HCT116 (cell line): ENCODE results near the gene OPCML. TPM values are rescaled to one million over a fixed set of nuclear protein-coding genes. Genes with fewer than 3 reads are reported as not detected.

Experiments
- ATAC-seq: fragments of 200-7000 bp; cut with Tn5 transposase; 2 replicates; pipeline ENCODE4 v1.9.1; 2020; ENCODE audit warnings: mild to moderate bottlenecking, moderate library complexity
- BruUV-seq: library from RNA; stranded (reverse); fragments of 400-500 nt; replicated peaks from 2 replicates; lab custom pipeline; 2021; lab: Mats Ljungman, UMichigan
- CTCF ChIA-PET: fragments of 300-600 bp; sonication (Branson Sonifier 250); formaldehyde crosslinking; loops from one replicate; lab custom pipeline; 2021; ENCODE audit warnings: antibody characterized with exemption; lab: Charles Lee
- POLR2A ChIA-PET: fragments of 300-600, 350-600 bp; sonication (Branson Sonifier 250); formaldehyde crosslinking; loops from one replicate; lab custom pipeline; 2021; ENCODE audit warnings: antibody characterized with exemption; lab: Charles Lee
- RAD21 ChIA-PET, 2 experiments: fragments of 300-600 bp; sonication (Branson Sonifier 250); formaldehyde crosslinking; loops; one replicate each; lab custom pipeline; 2023; ENCODE audit warnings: low total read pairs in 2 of 2; ENCODE audit not compliant: uncharacterized antibody in 2 of 2, unreplicated experiment in 2 of 2, low non-redundant PET in 1 of 2; lab: Charles Lee
- DNase-seq: peaks from one replicate; pipeline ENCODE4 v3.0.0-alpha.2; 2010; ENCODE audit warnings: low read depth, low spot score
- H2AFZ ChIP-seq: fragments of 200-600 bp; shearing (Covaris generic), sonication (generic); 2 replicates; pipeline ENCODE4 v1.6.1; 2017; ENCODE audit warnings: low read depth, mixed run types, mixed read lengths, antibody characterized with exemption, low read length; ENCODE audit not compliant: poor library complexity, severe bottlenecking
- H3K27ac ChIP-seq: 2 replicates; pipeline ENCODE4 v1.5.1; 2012; ENCODE audit warnings: low read depth, low read length
- H3K27me3 ChIP-seq: fragments of 200-600 bp; sonication (generic); 2 replicates; pipeline ENCODE4 v1.6.1; 2016; ENCODE audit warnings: mixed run types, low read length, mixed read lengths; ENCODE audit not compliant: insufficient read depth
- H3K36me3 ChIP-seq, 2 experiments: fragments of 200-500 bp in 1 of 2; fragments of 200-600 bp in 1 of 2; sonication (Bioruptor generic) in 1 of 2; sonication (generic) in 1 of 2; 2 replicates each; pipeline versions ENCODE4 v1.5.1 to v1.6.1; 2014 to 2016; ENCODE audit warnings: low read length in 2 of 2, inconsistent platforms in 1 of 2, mixed read lengths in 1 of 2, mixed run types in 1 of 2; ENCODE audit not compliant: insufficient read depth in 2 of 2, control insufficient read depth in 1 of 2
- H3K4me1 ChIP-seq, 2 experiments: fragments of 200-600 bp in 1 of 2; sonication (generic) in 1 of 2; 2 replicates each; pipeline versions ENCODE4 v1.5.1 to v1.6.1; 2012 to 2017; ENCODE audit warnings: low read length in 2 of 2, inconsistent platforms in 1 of 2, mild to moderate bottlenecking in 1 of 2, mixed read lengths in 1 of 2, mixed run types in 1 of 2, moderate library complexity in 1 of 2; ENCODE audit not compliant: insufficient read depth in 2 of 2, control insufficient read depth in 1 of 2
- H3K4me2 ChIP-seq: fragments of 200-600 bp; sonication (generic); 2 replicates; pipeline ENCODE4 v1.6.1; 2017; ENCODE audit warnings: mixed run types, low read length, mixed read lengths
- H3K4me3 ChIP-seq, 2 experiments: fragments of 200-600 bp in 1 of 2; sonication (generic) in 1 of 2; replicated peaks in 1 of 2; 2 replicates each; pipeline ENCODE4 v1.5.1; 2011 to 2016; ENCODE audit warnings: low read length in 2 of 2, control low read depth in 1 of 2, low read depth in 1 of 2, mild to moderate bottlenecking in 1 of 2, mixed read lengths in 1 of 2, mixed run types in 1 of 2
- H3K79me2 ChIP-seq: fragments of 200-600 bp; sonication (generic); 2 replicates; pipeline ENCODE4 v1.6.1; 2017; ENCODE audit warnings: mild to moderate bottlenecking, mixed run types, low read length, moderate library complexity, mixed read lengths; ENCODE audit not compliant: insufficient read depth
- H3K9ac ChIP-seq: fragments of 200-600 bp; sonication (generic); 2 replicates; pipeline ENCODE4 v1.6.1; 2016; ENCODE audit warnings: low read length, mixed read lengths
- H3K9me2 ChIP-seq: fragments of 200-600 bp; sonication (generic), shearing (Covaris generic); 2 replicates; pipeline ENCODE4 v1.6.1; 2017; ENCODE audit warnings: mixed run types, mild to moderate bottlenecking, moderate library complexity; ENCODE audit not compliant: insufficient read depth
- H3K9me3 ChIP-seq, 2 experiments: fragments of 200-500 bp in 1 of 2; fragments of 200-600 bp in 1 of 2; sonication (Bioruptor generic) in 1 of 2; sonication (generic) in 1 of 2; 2 replicates each; pipeline ENCODE4 v1.6.1; 2014 to 2017; ENCODE audit warnings: low read length in 2 of 2, mixed read lengths in 2 of 2, inconsistent platforms in 1 of 2, low read depth in 1 of 2, mild to moderate bottlenecking in 1 of 2, mixed run types in 1 of 2, moderate library complexity in 1 of 2; ENCODE audit not compliant: control insufficient read depth in 1 of 2, insufficient read depth in 1 of 2
- H4K20me1 ChIP-seq: fragments of 200-600 bp; sonication (generic), shearing (Covaris generic); 2 replicates; pipeline ENCODE4 v1.6.1; 2017; ENCODE audit warnings: mixed run types, mild to moderate bottlenecking, moderate library complexity; ENCODE audit not compliant: insufficient read depth
- ATF3 ChIP-seq: IDR thresholded peaks from 2 replicates; pipeline ENCODE4 v1.6.1; 2012
- CEBPB ChIP-seq: IDR thresholded peaks from 2 replicates; pipeline ENCODE4 v1.6.1; 2012; ENCODE audit warnings: low read depth
- EGR1 ChIP-seq: IDR thresholded peaks from 2 replicates; pipeline ENCODE4 v1.6.1; 2012; ENCODE audit warnings: low read depth
- ELF1 ChIP-seq: IDR thresholded peaks from 2 replicates; pipeline ENCODE4 v1.6.1; 2012; ENCODE audit warnings: low read depth, borderline replicate concordance
- EZH2 ChIP-seq: fragments of 200-600 bp; sonication (generic); IDR thresholded peaks from 2 replicates; pipeline ENCODE4 v1.6.1; 2017; ENCODE audit warnings: antibody characterized with exemption, mixed run types
- EZH2phosphoT487 ChIP-seq: fragments of 200-600 bp; IDR thresholded peaks from 2 replicates; pipeline ENCODE4 v1.6.1; 2018; ENCODE audit warnings: antibody characterized with exemption, borderline replicate concordance
- FOSL1 ChIP-seq: IDR thresholded peaks from 2 replicates; pipeline ENCODE4 v1.6.1; 2012; ENCODE audit warnings: low read depth
- POLR2AphosphoS5 ChIP-seq: IDR thresholded peaks from 2 replicates; pipeline ENCODE4 v1.6.1; 2011; ENCODE audit warnings: mild to moderate bottlenecking, low read depth, low read length, moderate library complexity
- RAD21 ChIP-seq: IDR thresholded peaks from 2 replicates; pipeline ENCODE4 v1.6.1; 2012; ENCODE audit warnings: low read depth, mild to moderate bottlenecking
- REST ChIP-seq: IDR thresholded peaks from 2 replicates; pipeline ENCODE4 v1.6.1; 2012; ENCODE audit warnings: low read depth
- SP1 ChIP-seq: IDR thresholded peaks from 2 replicates; pipeline ENCODE4 v1.6.1; 2012; ENCODE audit warnings: low read depth
- YY1 ChIP-seq: IDR thresholded peaks from 2 replicates; pipeline ENCODE4 v1.6.1; 2011; ENCODE audit warnings: low read length, low read depth, moderate library complexity, mild to moderate bottlenecking; ENCODE audit not compliant: insufficient replicate concordance; ENCODE audit errors: extremely low read depth
- ZBTB33 ChIP-seq: IDR thresholded peaks from 2 replicates; pipeline ENCODE4 v1.6.1; 2011; ENCODE audit warnings: mild to moderate bottlenecking, low read length, moderate library complexity; ENCODE audit not compliant: insufficient replicate concordance; ENCODE audit errors: extremely low read depth
- ZFX ChIP-seq: fragments of 450-650 bp; IDR thresholded peaks from 2 replicates; pipeline ENCODE4 v1.6.1; 2017
- ZNF274 ChIP-seq: fragments of 200-500 bp; sonication (Bioruptor generic); IDR thresholded peaks from 2 replicates; pipeline ENCODE4 v1.6.1; 2014; ENCODE audit warnings: mild to moderate bottlenecking, low read depth, low read length, inconsistent platforms
- intact Hi-C: fragments of 100-400 bp; cut with micrococcal nuclease; formaldehyde crosslinking; loops from 2 replicates; pipeline ENCODE4 v1.10.0; 2022
- total RNA-seq: library from RNA; stranded (reverse); gene quantifications from one replicate; pipeline ENCODE4 v1.2.1, GENCODE V29; 2021; ENCODE audit not compliant: unreplicated experiment

Gene OPCML
- total RNA-seq, 1 experiment from 2014 or later: not detected

- Histone ChIP-seq H3K9ac (no peak overlapping the region), H4K20me1 (no peaks in the 10 kb centered on the region), H3K27me3 (no peaks in the 10 kb centered on the region)
- DNase-seq: no peak
- BruUV-seq: no TSS peak
- no peak for TF ChIP-seq FOSL1
- no peak for TF ChIP-seq SP1
- no peak for TF ChIP-seq ZBTB33
- TF ChIP-seq ELF1: no peak
- no peak for TF ChIP-seq ZNF274
- TF ChIP-seq CEBPB: no peak
- no peak for TF ChIP-seq ZFX
- TF ChIP-seq EZH2phosphoT487: no peak
- TF ChIP-seq, all 23 proteins: peak for 0
- intact Hi-C loops: no loop called here
- CTCF ChIA-PET: no interaction called here
- ATAC-seq: no peak
- Histone ChIP-seq H3K9me3 (peaks cover 4 to 6% of the 10 kb centered on the region in 2 experiments; a peak in 2 of 4 replicates), H3K36me3 (no peaks in the 10 kb centered on the region), H3K4me1 (no peaks in the 10 kb centered on the region), H3K79me2 (no peaks in the 10 kb centered on the region), H2AFZ (no peak overlapping the region), H3K4me3 (no peak overlapping the region), H3K4me2 (no peak overlapping the region), H3K27ac (no peak overlapping the region), H3K9me2 (no peaks in the 10 kb centered on the region)
- POLR2A ChIA-PET: no interaction called here
- RAD21 ChIA-PET: no interaction called here
Observed at GRCh38 chr11:132780046-132780445, 752.3 kb downstream of the OPCML start.

GRCh38 chr11:132779497-132779896 is 752.8 kb downstream of the OPCML start:
- Histone ChIP-seq H3K4me2 (no peak overlapping the region), H3K9ac (no peak overlapping the region), H3K9me2 (no peaks in the 10 kb centered on the region), H2AFZ (no peak overlapping the region), H3K36me3 (no peaks in the 10 kb centered on the region), H3K27me3 (no peaks in the 10 kb centered on the region), H3K79me2 (no peaks in the 10 kb centered on the region), H3K27ac (no peak overlapping the region), H3K4me1 (no peaks in the 10 kb centered on the region), H3K9me3 (peaks cover 4 to 9% of the 10 kb centered on the region in 2 experiments; a peak in 2 of 4 replicates), H3K4me3 (no peak overlapping the region), H4K20me1 (no peaks in the 10 kb centered on the region)
- no peak for DNase-seq
- RAD21 ChIA-PET: no interaction called here
- no peak for ATAC-seq
- POLR2A ChIA-PET: no interaction called here
- intact Hi-C loops: no loop called here
- no TSS peak for BruUV-seq
- CTCF ChIA-PET: no interaction called here
- TF ChIP-seq REST (no peak), EZH2phosphoT487 (no peak), FOSL1 (no peak), YY1 (no peak), RAD21 (no peak), POLR2AphosphoS5 (no peak), ZFX (no peak), ATF3 (no peak), EZH2 (no peak), EGR1 (no peak)
- TF ChIP-seq, all 23 proteins: peak for 0
